ENCODE measurements around the gene VMP1.

VMP1 gene

GRCh38 chr17:59874376-59874775 is 166.9 kb downstream of the VMP1 start:
- Histone ChIP-seq H3F3A (ENCODE audit: insufficient read depth) (no peaks in the 10 kb centered on the region), H3K9me3 (ENCODE audit: insufficient read depth, low read length) (no peaks in the 10 kb centered on the region), H3K27me3 (ENCODE audit: low read length) (no peaks in the 10 kb centered on the region), H3K9ac (ENCODE audit: low read length) (no peak overlapping the region), H3K9me2 (replicated peaks; ENCODE audit: insufficient read depth, low read length) (no peaks in the 10 kb centered on the region), H3K4me2 (ENCODE audit: low read depth, low read length, poor library complexity, severe bottlenecking) (no peak overlapping the region), H3K4me3 (ENCODE audit: insufficient read depth, low read length, poor library complexity, severe bottlenecking) (no peak overlapping the region), H4K20me1 (ENCODE audit: low read depth, low read length) (no peaks in the 10 kb centered on the region), H3K27ac (ENCODE audit: low read depth, low read length) (no peak overlapping the region), H2AFZ (ENCODE audit: low read depth, low read length, severe bottlenecking) (no peak overlapping the region), H3K79me2 (ENCODE audit: insufficient read depth, low read length) (no peaks in the 10 kb centered on the region), H3K36me3 (ENCODE audit: low read length) (0 out of 2 replicates have a peak, but pooled peaks cover 2% of the 10 kb centered on the region)
- no peak for TF ChIP-seq EZH2phosphoT487 (conservative IDR thresholded peaks at IDR 0.05; ENCODE audit: low read length)
- no peak for TF ChIP-seq CTCF (IDR thresholded peaks at IDR 0.05; ENCODE audit: insufficient read depth, low read length, poor library complexity, severe bottlenecking)

DNA sequence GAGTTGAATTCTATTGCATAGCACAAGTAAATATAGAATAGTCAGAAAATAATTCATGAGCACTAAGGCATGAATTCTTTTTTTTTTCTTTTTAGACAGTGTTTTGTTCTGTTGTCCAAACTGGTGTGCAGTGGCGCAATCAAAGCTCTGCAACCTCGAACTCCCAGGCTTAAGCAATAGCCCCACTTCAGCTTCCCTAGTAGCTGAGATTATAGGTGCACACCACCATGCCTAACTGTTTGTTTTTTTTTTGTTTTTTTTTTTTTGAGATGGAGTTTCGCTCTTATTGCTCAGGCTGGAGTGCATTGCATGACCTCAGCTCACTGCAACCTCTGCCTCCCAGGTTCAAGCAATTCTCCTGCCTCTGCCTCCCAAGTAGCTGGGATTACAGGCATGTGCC is 168.7 kb downstream of the VMP1 start:
- Histone ChIP-seq H3K27me3 (ENCODE audit: low read length) (no peaks in the 10 kb centered on the region), H3K36me3 (ENCODE audit: low read length) (0 out of 2 replicates have a peak, but pooled peaks cover 2% of the 10 kb centered on the region), H3F3A (ENCODE audit: insufficient read depth) (no peaks in the 10 kb centered on the region), H3K4me2 (ENCODE audit: low read depth, low read length, poor library complexity, severe bottlenecking) (no peak overlapping the region), H4K20me1 (ENCODE audit: low read depth, low read length) (no peaks in the 10 kb centered on the region), H3K4me3 (ENCODE audit: insufficient read depth, low read length, poor library complexity, severe bottlenecking) (no peak overlapping the region), H3K9me2 (replicated peaks; ENCODE audit: insufficient read depth, low read length) (no peaks in the 10 kb centered on the region), H3K9me3 (ENCODE audit: insufficient read depth, low read length) (no peaks in the 10 kb centered on the region), H2AFZ (ENCODE audit: low read depth, low read length, severe bottlenecking) (no peak overlapping the region), H3K27ac (ENCODE audit: low read depth, low read length) (no peak overlapping the region), H3K79me2 (ENCODE audit: insufficient read depth, low read length) (no peaks in the 10 kb centered on the region), H3K9ac (ENCODE audit: low read length) (no peak overlapping the region)
- TF ChIP-seq CTCF (IDR thresholded peaks at IDR 0.05; ENCODE audit: insufficient read depth, low read length, poor library complexity, severe bottlenecking) (no peak), EZH2phosphoT487 (conservative IDR thresholded peaks at IDR 0.05; ENCODE audit: low read length) (no peak)

GRCh38 chr17:59877965-59878364 is 170.5 kb downstream of the VMP1 start:
- TF ChIP-seq EZH2phosphoT487 (conservative IDR thresholded peaks at IDR 0.05; ENCODE audit: low read length) (no peak), CTCF (IDR thresholded peaks at IDR 0.05; ENCODE audit: insufficient read depth, low read length, poor library complexity, severe bottlenecking) (no peak)
- H3K36me3 ChIP-seq (ENCODE audit: low read length), result 0 out of 2 replicates have a peak, but pooled peaks cover 2% of the 10 kb centered on the region

More at GRCh38 chr17:59877965-59878364, 170.5 kb downstream of the VMP1 start:
- no peaks in the 10 kb centered on the region for H4K20me1 ChIP-seq (ENCODE audit: low read depth, low read length)
- no peak overlapping the region for H2AFZ ChIP-seq (ENCODE audit: low read depth, low read length, severe bottlenecking)
- no peak overlapping the region for H3K4me3 ChIP-seq (ENCODE audit: insufficient read depth, low read length, poor library complexity, severe bottlenecking)
- no peak overlapping the region for H3K4me2 ChIP-seq (ENCODE audit: low read depth, low read length, poor library complexity, severe bottlenecking)
- H3K9me2 ChIP-seq (replicated peaks; ENCODE audit: insufficient read depth, low read length), result no peaks in the 10 kb centered on the region
- no peaks in the 10 kb centered on the region for H3K79me2 ChIP-seq (ENCODE audit: insufficient read depth, low read length)
- H3K9me3 ChIP-seq (ENCODE audit: insufficient read depth, low read length), result no peaks in the 10 kb centered on the region
- H3K27me3 ChIP-seq (ENCODE audit: low read length), result no peaks in the 10 kb centered on the region
- H3K27ac ChIP-seq (ENCODE audit: low read depth, low read length), result no peak overlapping the region
- no peaks in the 10 kb centered on the region for H3F3A ChIP-seq (ENCODE audit: insufficient read depth)
- H3K9ac ChIP-seq (ENCODE audit: low read length), result no peak overlapping the region
